ENCODE results near the gene ETFBKMT.

The ETFBKMT gene

DNA sequence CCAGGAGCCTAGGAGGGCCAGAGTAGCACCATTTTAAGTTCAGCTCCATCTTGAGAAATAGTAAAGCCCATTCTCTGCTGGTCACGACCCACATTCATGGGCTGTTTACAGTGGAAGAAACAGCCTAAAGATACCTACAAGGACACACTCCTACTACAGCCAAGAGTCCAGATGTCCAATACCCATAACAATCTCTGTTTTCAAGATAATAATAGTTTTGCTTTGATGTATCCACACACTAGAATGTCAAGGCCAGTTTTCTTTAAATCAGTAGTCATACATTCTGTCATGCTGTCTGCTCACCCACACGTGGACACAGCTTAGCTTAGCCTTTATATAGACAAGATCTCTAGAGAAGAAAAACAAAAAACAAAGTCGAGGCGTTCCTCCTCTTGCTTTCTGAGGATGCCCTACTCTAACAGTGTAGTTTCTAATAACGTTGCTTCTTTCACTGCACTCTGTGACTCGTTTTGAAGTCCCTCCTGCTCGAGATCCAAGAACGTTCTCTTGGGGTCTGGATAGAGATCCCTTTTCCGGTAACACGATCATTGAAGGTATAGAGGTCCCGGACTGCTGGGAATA lies 17.9 kb upstream of the ETFBKMT start:
- no peak overlapping the region for H3K4me3 ChIP-seq (ENCODE audit: low read depth, low read length)
- TF ChIP-seq, protein P1, sequence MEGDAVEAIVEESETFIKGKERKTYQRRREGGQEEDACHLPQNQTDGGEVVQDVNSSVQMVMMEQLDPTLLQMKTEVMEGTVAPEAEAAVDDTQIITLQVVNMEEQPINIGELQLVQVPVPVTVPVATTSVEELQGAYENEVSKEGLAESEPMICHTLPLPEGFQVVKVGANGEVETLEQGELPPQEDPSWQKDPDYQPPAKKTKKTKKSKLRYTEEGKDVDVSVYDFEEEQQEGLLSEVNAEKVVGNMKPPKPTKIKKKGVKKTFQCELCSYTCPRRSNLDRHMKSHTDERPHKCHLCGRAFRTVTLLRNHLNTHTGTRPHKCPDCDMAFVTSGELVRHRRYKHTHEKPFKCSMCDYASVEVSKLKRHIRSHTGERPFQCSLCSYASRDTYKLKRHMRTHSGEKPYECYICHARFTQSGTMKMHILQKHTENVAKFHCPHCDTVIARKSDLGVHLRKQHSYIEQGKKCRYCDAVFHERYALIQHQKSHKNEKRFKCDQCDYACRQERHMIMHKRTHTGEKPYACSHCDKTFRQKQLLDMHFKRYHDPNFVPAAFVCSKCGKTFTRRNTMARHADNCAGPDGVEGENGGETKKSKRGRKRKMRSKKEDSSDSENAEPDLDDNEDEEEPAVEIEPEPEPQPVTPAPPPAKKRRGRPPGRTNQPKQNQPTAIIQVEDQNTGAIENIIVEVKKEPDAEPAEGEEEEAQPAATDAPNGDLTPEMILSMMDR (IDR thresholded peaks at IDR 0.05; ENCODE audit: borderline replicate concordance, insufficient read depth, low read depth, low read length) = no peak

DNA sequence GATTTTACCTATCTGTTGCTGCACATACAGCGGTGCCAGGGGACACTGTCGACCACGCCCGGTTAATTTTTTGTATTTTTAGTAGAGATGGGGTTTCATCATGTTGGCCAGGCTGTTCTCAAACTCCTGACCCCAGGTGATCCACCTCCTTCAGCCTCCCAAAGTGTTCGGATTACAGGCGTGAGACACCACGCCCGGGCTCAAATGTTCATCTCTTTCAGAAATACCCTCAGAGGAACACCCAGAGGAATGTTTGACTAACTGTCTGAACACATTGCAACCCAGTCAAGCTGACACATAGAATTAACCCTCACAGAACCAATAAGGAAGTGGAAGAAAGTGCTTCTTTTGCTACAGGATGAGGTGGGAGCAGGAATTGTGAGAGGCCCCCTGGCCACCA lies 15.0 kb upstream of the ETFBKMT start:
- TF ChIP-seq, protein P1 (IDR thresholded peaks at IDR 0.05; ENCODE audit: borderline replicate concordance, insufficient read depth, low read depth, low read length) = no peak
- H3K4me3 ChIP-seq (ENCODE audit: low read depth, low read length) = no peak overlapping the region

DNA sequence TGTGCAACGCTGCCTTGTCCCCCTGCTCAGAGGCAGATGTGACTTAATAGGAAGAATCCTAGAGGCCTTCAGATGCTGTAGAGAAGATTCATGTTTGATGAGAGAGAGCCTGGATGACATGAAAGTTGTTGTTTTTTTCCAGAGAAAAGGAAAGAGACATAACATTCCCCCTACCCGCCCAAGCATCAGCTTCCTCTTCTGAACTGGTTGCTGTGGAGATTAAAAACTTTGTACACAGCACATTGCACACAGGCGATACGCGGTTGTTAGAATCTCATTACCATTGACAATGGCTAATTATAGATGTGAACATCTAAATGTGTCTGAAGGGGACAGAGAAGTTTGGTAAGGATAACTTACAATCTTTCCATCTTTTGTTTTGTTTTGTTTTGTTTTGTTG lies 13.6 kb upstream of the ETFBKMT start:
- TF ChIP-seq, protein P1 (IDR thresholded peaks at IDR 0.05; ENCODE audit: borderline replicate concordance, insufficient read depth, low read depth, low read length) = no peak
- no peak overlapping the region for H3K4me3 ChIP-seq (ENCODE audit: low read depth, low read length)

DNA sequence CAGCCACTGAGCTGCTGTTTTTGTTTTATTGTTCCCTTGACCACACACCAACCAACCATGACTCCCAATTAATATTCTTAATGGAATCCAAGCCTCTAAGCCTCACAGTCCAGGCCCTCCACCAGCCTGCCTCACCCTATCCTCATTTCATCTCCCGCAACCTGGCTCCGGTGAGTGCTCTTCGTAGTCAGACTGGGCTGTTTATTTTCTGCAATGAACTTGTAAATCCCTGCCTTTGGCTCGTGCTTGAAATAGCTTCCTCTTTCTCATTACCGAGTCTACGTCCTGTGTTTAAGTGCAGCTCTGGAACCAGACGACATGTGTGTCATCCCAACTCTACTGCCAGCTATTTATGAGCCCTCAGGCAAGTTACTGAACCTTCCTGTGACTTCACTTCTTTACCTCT lies 12.4 kb upstream of the ETFBKMT start:
- TF ChIP-seq, protein P1 (IDR thresholded peaks at IDR 0.05; ENCODE audit: borderline replicate concordance, insufficient read depth, low read depth, low read length) = no peak

DNA sequence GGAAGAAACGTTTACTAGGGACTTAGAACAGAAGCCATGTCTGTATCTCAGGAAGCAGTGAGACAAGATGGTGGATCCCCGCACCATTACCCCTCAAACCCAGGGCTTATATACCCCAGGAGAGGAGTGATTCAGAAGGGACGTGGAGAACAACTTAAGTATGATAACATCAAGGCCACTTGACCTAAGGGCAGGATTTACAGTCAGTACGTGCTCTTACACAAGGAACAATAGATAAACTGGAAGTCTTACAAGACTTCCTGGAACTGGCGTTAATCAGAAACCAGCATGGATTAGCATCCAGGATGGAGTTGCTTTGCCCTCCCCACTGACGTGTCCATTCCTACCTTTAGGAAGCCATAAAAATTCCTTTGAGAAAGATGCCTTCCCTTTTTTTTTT lies 8.6 kb upstream of the ETFBKMT start:
- no peak overlapping the region for H3K4me3 ChIP-seq (ENCODE audit: low read depth, low read length)
- TF ChIP-seq, protein P1 (IDR thresholded peaks at IDR 0.05; ENCODE audit: borderline replicate concordance, insufficient read depth, low read depth, low read length) = no peak

More for the DNA sequence above, 12.4 kb upstream of the ETFBKMT start:
- H3K4me3 ChIP-seq (ENCODE audit: low read depth, low read length) = no peak overlapping the region

DNA sequence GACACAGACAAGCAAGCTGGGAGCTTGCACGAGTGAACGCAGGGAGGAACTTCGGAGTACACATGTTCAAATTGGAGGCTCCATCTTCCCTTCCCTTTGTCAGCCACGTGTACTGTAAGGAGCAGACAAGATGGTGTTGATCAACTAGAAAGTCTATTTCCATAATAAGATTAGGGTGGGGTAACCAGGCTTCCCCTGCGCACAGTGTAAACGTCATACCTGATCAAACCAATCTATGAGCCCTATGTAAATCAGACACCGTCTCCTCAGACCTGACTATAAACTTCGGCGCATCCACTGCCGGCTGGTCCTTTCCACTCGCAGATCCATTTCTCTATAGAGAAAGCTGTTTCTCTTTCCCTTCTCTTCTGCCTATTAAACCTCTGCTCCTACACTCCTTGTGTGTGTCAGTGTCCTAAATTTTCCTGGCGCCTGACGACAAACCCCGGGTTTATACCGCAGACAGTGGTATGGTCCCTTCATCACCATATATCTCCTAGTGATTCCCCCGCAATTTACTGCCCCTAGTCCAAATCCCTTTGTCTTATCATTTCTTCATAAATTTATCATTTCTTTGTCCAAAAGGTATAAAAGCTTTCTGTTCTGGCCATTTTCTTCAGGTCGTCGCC lies 7.5 kb upstream of the ETFBKMT start:
- H3K4me3 ChIP-seq (ENCODE audit: low read depth, low read length) = no peak overlapping the region
- TF ChIP-seq, protein P1 (IDR thresholded peaks at IDR 0.05; ENCODE audit: borderline replicate concordance, insufficient read depth, low read depth, low read length) = no peak

DNA sequence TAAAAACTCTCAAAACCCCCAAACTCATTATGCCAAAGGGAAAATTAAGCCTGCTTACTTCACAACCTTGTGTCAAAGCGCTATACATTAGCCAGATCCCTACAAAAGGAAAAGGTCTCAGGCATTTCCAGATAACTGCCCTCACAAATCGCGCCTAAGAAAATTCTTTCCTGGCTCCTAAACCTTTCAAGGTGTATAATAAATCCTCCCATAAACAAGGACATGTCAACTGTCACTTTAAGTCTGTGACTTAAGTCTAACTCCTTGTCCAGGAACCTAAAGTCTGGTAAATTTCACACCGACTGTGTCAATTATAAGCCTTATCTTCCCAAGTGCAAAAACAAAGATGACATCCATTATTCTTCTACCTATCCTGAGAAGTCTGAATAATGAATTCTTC lies 4.3 kb upstream of the ETFBKMT start:
- TF ChIP-seq, protein P1 (IDR thresholded peaks at IDR 0.05; ENCODE audit: borderline replicate concordance, insufficient read depth, low read depth, low read length) = no peak
- H3K4me3 ChIP-seq (ENCODE audit: low read depth, low read length) = no peak overlapping the region

Measured in GM12875 (cell line).